Activated CD4-positive, alpha-beta T cell treated with anti-CD3 and anti-CD28 coated beads, Interleukin-2, amount 10 ng/mL, durations not matched to agents 7 days and 5 days (primary cell): ENCODE results near the gene METTL9. TPM values are rescaled to one million over a fixed set of nuclear protein-coding genes. Genes with fewer than 3 reads are reported as not detected.
A peak's percentile ranks its signal among the peaks of the same experiment; 100 is the strongest.
"Not testable (repeated sequence)": the region's sequence is repeated elsewhere in the genome, so short reads cannot be mapped to it uniquely, and the experiment has no call there.

Source experiments
- CTCF ChIA-PET: fragments of 350-600 bp; sonication (Branson Sonifier 250); formaldehyde crosslinking; loops from one replicate; lab custom pipeline; 2021; ENCODE audit warnings: antibody characterized with exemption; lab: Charles Lee
- POLR2A ChIA-PET: fragments of 350-600 bp; sonication (Branson Sonifier 250); formaldehyde crosslinking; loops from one replicate; lab custom pipeline; 2021; ENCODE audit warnings: antibody characterized with exemption; lab: Charles Lee
- DNase-seq: peaks from one replicate; pipeline ENCODE4 v3.0.0-alpha.2; 2020
- H3K27ac Mint-ChIP-seq: one replicate; pipeline ENCODE4 v1.8.0; 2021; ENCODE audit warnings: mild to moderate bottlenecking, moderate library complexity, mixed read lengths
- H3K27me3 Mint-ChIP-seq: one replicate; pipeline ENCODE4 v1.8.0; 2021; ENCODE audit warnings: mixed read lengths
- H3K36me3 Mint-ChIP-seq: one replicate; pipeline ENCODE4 v1.8.0; 2021; ENCODE audit warnings: low read depth, mixed read lengths
- H3K4me1 Mint-ChIP-seq: one replicate; pipeline ENCODE4 v1.8.0; 2021; ENCODE audit warnings: mixed read lengths
- H3K4me3 Mint-ChIP-seq: one replicate; pipeline ENCODE4 v1.8.0; 2021; ENCODE audit warnings: mild to moderate bottlenecking, moderate library complexity, mixed read lengths
- H3K9me3 Mint-ChIP-seq: one replicate; pipeline ENCODE4 v1.8.0; 2021; ENCODE audit warnings: mixed read lengths
- total RNA-seq, 2 experiments: library from RNA; stranded (reverse); gene quantifications; one replicate each; pipeline ENCODE4 v1.2.3, GENCODE V29; 2021

Gene METTL9
- total RNA-seq, 2 experiments from 2014 or later = 82.1 to 87.1 TPM

DNA sequence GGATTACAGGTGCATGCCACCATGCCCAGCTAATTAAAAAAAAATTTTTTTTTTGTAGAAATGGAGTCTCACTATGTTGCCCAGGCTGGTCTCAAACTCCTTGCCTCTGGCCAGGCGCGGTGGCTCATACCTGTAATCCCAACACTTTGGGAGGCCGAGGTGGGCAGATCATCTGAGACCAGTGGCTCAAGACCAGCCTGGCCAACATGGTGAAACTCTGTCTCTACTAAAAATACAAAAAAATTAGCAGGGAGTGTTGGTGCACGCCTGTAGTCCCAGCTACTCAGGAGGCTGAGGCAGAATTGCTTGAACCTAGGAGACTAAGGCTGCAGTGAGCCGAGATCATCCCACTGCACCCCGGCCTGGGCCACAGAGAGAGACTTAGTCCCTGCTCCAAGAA is 19.2 kb upstream of the METTL9 start:
- H3K27ac Mint-ChIP-seq, H3K4me3 Mint-ChIP-seq, H3K4me1 Mint-ChIP-seq, H3K36me3 Mint-ChIP-seq, CTCF ChIA-PET, H3K9me3 Mint-ChIP-seq, DNase-seq, POLR2A ChIA-PET: not testable (repeated sequence)
- H3K27me3 Mint-ChIP-seq = peaks cover 13% of the 10 kb centered on the region

DNA sequence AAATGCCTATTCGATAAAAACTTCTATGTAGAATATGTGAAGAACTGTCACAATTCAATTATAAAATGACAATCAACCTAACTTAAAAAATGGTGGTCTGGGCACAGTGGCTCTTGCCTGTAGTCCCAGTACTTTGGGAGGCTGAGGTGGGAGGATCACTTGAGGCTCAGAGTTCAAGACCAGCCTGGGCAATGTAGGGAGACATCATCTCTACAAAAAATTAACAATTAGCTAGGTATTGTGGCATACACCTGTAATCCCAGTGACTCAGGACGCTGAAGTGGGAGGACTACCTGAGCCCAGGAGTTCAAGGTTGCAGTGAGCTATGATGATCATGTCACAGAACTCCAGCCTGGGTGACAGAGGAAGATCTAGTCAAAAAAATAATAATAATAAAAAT is 18.6 kb upstream of the METTL9 start:
- Mint-ChIP-seq H3K27me3 (peaks cover 13% of the 10 kb centered on the region), H3K36me3 (no peaks in the 10 kb centered on the region), H3K27ac (no peak overlapping the region), H3K9me3 (no peaks in the 10 kb centered on the region), H3K4me1 (peaks cover 7% of the 10 kb centered on the region), H3K4me3 (no peak overlapping the region)
- CTCF ChIA-PET = no interaction called here
- no peak for DNase-seq
- POLR2A ChIA-PET = no interaction called here

DNA sequence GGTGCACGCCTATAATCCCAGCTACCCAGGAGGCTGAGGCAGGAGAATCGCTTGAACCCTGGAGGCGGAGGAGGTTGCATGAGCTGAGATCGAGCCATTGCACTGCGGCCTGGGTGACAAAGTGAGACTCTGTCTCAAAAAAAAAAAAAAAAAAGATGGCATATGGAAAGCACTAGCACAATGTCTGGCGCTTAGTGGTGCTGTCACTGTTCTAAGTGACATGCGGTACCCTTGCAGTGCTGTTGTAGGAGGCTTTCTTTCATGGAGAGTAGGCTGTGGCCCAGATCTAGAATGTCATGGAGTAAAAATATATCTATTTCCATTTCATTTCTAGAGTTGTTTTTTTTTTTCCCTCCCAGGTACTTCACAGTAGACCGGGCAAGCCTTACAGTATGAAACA is 14.6 kb upstream of the METTL9 start:
- peaks cover 1% of the 10 kb centered on the region for H3K27me3 Mint-ChIP-seq
- POLR2A ChIA-PET = no interaction called here

DNA sequence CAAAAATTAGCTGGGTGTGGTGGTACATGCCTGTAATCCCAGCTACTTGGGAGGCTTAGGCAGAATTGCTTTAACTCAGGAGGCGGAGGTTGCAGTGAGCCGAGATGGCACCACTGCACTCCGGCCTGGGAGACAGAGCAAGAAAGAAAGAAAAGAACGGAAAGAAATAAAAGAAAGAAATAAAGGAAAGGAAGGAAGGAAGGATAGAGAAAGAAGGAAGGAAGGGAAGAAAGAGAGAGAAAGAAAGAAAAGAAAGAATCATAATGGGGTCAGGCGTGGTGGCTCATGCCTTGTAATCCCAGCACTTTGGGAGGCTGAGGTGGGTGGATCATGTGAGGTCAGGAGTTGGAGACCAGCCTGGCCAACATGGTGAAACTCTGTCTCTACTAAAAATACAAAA is 10.8 kb upstream of the METTL9 start:
- H3K4me1 Mint-ChIP-seq, H3K4me3 Mint-ChIP-seq, POLR2A ChIA-PET, DNase-seq, H3K27me3 Mint-ChIP-seq, H3K27ac Mint-ChIP-seq, H3K36me3 Mint-ChIP-seq, H3K9me3 Mint-ChIP-seq, CTCF ChIA-PET: not testable (repeated sequence)

More for the DNA sequence above, 14.6 kb upstream of the METTL9 start:
- no peaks in the 10 kb centered on the region for H3K36me3 Mint-ChIP-seq
- no peak for DNase-seq
- CTCF ChIA-PET = interaction anchor here (0.6 to 1.7 kb wide), 4 partner anchors 22 to 1782 kb away, joined by 3 to 5 read pairs (median 4); no protein-coding TSS in a partner anchor
- H3K9me3 Mint-ChIP-seq = no peaks in the 10 kb centered on the region
- no peak overlapping the region for H3K4me3 Mint-ChIP-seq
- H3K27ac Mint-ChIP-seq = no peak overlapping the region
- H3K4me1 Mint-ChIP-seq = peaks cover 7% of the 10 kb centered on the region

DNA sequence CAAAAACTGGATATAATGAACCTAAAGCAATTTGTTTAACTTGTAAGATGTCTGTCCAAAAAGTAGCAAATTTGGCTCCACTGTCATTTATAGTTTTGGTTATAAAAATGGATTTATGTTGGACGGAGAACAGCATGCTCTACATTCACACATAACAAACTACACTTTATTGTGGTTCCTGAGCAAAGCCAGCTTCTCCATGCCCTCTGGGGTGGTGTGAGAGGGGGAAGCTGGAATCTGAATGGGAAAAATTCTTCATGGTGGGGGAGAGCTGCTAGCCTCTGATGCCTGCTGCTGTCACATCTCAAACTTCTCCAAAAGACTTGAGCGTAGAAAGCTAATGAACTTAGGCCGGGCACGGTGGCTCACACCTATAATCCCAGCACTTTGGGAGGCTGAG is 9.8 kb upstream of the METTL9 start:
- ChIA-PET CTCF (no interaction called here), POLR2A (no interaction called here)

DNA sequence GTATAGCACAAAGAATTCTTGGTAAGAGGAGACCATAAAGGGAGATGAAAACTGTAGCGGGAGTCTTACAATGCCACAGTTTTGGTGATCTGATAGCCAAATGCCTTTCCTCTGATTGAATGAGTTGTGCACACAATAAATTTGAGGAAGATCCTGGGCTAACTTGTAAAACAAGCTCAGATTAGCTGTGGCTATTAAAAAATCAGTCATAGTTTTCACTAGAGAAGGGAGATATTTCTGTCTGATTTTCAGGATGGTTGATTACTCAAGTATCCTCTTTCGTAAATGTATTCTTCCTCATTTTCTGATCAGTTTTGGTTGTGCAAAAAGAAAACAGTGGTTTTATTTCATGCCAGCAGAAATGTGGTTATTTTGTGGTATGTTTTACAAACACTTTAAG is 9.1 kb upstream of the METTL9 start:
- no peaks in the 10 kb centered on the region for H3K36me3 Mint-ChIP-seq
- CTCF ChIA-PET = interaction anchor here (0.6 to 1.1 kb wide), 2 partner anchors 29 to 399 kb away, joined by 3 read pairs; no protein-coding TSS in a partner anchor
- no peaks in the 10 kb centered on the region for H3K9me3 Mint-ChIP-seq
- H3K27me3 Mint-ChIP-seq = peaks cover 1% of the 10 kb centered on the region
- no peak overlapping the region for H3K27ac Mint-ChIP-seq
- H3K4me3 Mint-ChIP-seq = no peak overlapping the region
- no peak for DNase-seq
- no peaks in the 10 kb centered on the region for H3K4me1 Mint-ChIP-seq
- POLR2A ChIA-PET = no interaction called here

More for the DNA sequence above, 9.8 kb upstream of the METTL9 start:
- Mint-ChIP-seq H3K4me3 (no peak overlapping the region), H3K27ac (no peak overlapping the region), H3K4me1 (no peaks in the 10 kb centered on the region), H3K9me3 (no peaks in the 10 kb centered on the region), H3K27me3 (peaks cover 1% of the 10 kb centered on the region), H3K36me3 (no peaks in the 10 kb centered on the region)
- no peak for DNase-seq

DNA sequence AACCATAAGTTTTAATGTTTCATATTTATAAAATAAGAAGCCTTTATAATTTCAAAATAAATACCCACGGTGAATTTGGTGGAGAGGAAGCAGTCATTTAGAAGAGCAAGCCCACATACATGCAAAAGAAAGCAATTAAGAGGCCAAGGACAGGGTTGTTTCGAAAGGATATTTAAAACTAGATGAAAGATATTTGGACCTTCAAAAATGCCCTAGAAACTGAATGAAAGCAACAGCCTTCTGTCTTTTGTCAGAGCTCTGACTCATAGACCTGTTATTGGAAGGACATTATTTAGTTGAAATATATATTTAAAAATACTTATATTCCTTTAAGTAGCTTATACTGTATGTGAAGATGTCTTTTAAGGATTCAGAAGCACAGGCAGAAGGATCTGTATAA is 8.6 kb upstream of the METTL9 start:
- no peak for DNase-seq
- CTCF ChIA-PET = interaction anchor here (0.6 to 1.1 kb wide), 2 partner anchors 30 to 400 kb away, joined by 3 read pairs; no protein-coding TSS in a partner anchor
- H3K36me3 Mint-ChIP-seq = no peaks in the 10 kb centered on the region

DNA sequence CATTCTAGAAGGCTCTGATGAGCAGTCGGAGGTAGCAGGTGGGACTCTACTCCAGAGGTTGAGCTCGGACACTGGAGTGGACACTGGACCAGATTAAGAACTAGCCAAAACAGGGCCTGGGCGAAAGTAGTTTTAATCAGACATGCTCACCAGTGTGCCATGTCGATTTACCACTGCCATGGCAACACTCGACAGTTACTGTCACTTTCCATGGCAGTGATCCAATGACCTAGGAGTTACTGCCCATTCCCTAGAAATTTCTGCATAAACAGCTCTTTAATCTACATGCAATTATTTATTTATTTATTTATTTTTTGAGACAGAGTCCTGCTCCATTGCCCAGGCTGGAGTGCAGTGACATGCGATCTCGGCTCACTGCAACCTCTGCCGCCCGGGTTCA is 7.2 kb upstream of the METTL9 start:
- ChIA-PET CTCF (interaction anchor here (1.1 to 3.8 kb wide), 4 partner anchors 10 to 53 kb away, joined by 3 to 10 read pairs (median 6); no protein-coding TSS in a partner anchor), POLR2A (interaction anchor here (0.7 kb wide), 1 partner anchor 46 kb away, joined by 3 read pairs; no protein-coding TSS in a partner anchor)
- DNase-seq = no peak
- Mint-ChIP-seq H3K4me1 (peaks cover 6% of the 10 kb centered on the region), H3K9me3 (no peaks in the 10 kb centered on the region), H3K36me3 (no peaks in the 10 kb centered on the region), H3K4me3 (no peak overlapping the region), H3K27me3 (peaks cover 1% of the 10 kb centered on the region), H3K27ac (no peak overlapping the region)

More for the DNA sequence above, 8.6 kb upstream of the METTL9 start:
- POLR2A ChIA-PET = no interaction called here
- no peaks in the 10 kb centered on the region for H3K9me3 Mint-ChIP-seq
- H3K4me3 Mint-ChIP-seq = no peak overlapping the region
- peaks cover 1% of the 10 kb centered on the region for H3K27me3 Mint-ChIP-seq
- no peak overlapping the region for H3K27ac Mint-ChIP-seq
- no peaks in the 10 kb centered on the region for H3K4me1 Mint-ChIP-seq

DNA sequence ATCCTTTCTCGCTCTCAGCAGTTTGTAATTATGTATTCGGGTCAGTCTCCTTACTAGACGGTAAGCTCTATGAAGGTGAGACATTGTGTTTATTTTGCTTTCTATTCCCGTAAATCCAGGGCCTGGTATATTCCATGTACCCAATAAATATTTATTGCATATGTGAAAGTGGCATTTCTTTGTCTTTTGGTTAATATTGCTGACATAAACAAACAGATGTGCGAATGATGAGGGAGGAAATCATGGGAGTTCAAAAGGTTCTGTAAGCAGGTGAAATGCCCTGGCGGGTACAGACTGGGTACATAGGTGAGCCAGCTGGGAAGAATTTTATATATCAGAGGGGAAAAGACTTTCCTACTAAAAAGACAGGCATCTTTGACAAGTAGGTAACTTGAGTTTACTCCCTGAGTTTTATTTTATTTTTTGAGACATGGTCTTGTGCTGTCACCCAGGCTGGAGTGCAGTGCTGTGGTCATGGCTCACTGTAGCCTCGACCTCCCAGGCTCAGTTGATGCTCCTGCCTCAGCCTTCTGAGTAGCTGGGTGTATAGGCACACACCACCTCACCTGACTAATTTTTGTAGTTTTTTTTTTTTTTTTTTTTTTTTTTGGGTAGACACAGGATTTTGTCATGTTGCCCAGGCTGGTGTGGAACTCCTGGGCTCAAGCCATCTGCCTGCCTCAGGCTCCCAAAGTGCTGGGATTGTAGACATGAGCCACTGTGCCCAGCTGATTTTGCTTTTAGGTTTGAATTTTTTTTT is 5.7 kb upstream of the METTL9 start:
- no peaks in the 10 kb centered on the region for H3K36me3 Mint-ChIP-seq
- H3K27ac Mint-ChIP-seq = no peak overlapping the region

DNA sequence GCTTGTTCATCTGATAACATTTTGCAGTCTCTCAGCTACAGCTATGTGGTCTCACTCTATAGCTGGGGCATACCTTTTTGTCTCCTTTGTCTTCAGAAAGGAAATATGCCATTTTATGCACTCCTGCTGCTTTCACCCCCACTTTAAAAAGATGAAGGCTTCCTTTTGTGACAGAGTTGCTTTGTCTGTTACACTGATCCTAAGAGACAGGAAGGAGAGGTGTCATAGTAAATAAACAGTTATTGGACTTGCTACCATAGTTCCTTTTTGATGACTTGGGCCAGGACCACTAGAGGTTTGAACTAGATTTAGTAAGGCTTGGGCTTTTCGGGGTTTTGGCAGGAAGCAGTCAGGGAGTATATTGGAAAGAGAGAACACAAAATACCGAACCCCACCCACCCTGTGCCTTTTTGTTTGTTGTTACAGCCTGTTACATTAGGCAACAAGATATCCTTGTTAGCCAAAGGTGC is 1.8 kb upstream of the METTL9 start:
- Mint-ChIP-seq H3K9me3 (no peaks in the 10 kb centered on the region), H3K4me3 (peak overlapping the region; percentile 64), H3K4me1 (peaks cover 43% of the 10 kb centered on the region), H3K27ac (peak overlapping the region; percentile 95), H3K27me3 (no peaks in the 10 kb centered on the region), H3K36me3 (peaks cover 6% of the 10 kb centered on the region)
- no peak for DNase-seq
- ChIA-PET POLR2A (no interaction called here), CTCF (interaction anchor here (0.7 kb wide), 1 partner anchor 29 kb away, joined by 3 read pairs; no protein-coding TSS in a partner anchor)

More for the DNA sequence above, 5.7 kb upstream of the METTL9 start:
- no peak overlapping the region for H3K4me3 Mint-ChIP-seq
- peaks cover 1% of the 10 kb centered on the region for H3K27me3 Mint-ChIP-seq
- CTCF ChIA-PET = interaction anchor here (1.2 to 3.8 kb wide), 3 partner anchors 11 to 18 kb away, joined by 3 to 10 read pairs (median 8); no protein-coding TSS in a partner anchor
- POLR2A ChIA-PET = interaction anchor here (0.6 kb wide), 1 partner anchor 52 kb away, joined by 3 read pairs; no protein-coding TSS in a partner anchor
- H3K9me3 Mint-ChIP-seq = no peaks in the 10 kb centered on the region
- H3K4me1 Mint-ChIP-seq = peaks cover 22% of the 10 kb centered on the region
- DNase-seq = no peak

DNA sequence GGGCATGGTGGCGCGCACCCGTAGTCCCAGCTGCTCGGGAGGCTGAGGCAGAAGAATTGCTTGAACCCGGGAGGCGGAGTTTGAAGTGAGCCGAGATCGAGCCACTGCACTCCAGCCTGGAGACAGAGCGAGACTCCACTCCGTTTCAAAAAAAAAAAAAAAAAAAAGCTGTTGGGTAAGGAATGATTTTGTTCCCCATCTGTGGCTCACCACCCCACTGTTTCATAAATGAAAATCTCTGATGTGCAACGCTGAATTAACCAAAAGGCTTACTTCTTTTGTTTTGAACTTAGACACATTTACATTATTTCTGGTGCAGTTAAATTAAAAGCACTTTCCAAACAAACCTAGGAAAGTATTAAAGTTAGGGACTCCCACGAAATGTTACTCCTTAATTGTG is 1.2 kb upstream of the METTL9 start:
- DNase-seq = no peak
- Mint-ChIP-seq H3K36me3 (peaks cover 6% of the 10 kb centered on the region), H3K27me3 (no peaks in the 10 kb centered on the region), H3K4me1 (peaks cover 43% of the 10 kb centered on the region), H3K4me3 (peak overlapping the region; percentile 84), H3K27ac (peak overlapping the region; percentile 95), H3K9me3 (no peaks in the 10 kb centered on the region)
- CTCF ChIA-PET = interaction anchor here (0.6 to 0.8 kb wide), 3 partner anchors 24 to 31 kb away, joined by 3 read pairs; no protein-coding TSS in a partner anchor
- POLR2A ChIA-PET = no interaction called here

DNA sequence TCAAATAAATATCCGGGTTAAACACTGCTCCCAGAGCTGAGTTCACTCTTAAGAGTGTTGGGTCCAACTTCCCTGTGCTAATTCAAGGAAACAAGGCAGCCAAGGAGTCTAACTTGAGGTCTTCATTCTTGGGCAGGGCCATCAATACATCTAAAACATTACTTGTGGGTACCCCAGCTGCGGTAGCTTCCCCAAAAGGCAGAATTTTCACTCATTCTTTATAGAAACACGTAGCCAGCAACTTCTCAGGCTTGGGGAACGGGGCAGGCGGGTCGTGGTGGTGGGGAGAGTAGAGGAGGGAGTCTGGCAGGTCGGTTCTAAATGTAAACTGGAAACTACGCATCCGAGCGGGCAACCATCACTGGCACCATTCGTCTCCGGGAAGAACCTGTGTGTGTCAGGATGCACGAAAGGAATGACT is 666 bp upstream of the METTL9 start:
- CTCF ChIA-PET = interaction anchor here (0.6 to 0.8 kb wide), 2 partner anchors 23 to 31 kb away, joined by 3 read pairs; no protein-coding TSS in a partner anchor
- POLR2A ChIA-PET = no interaction called here
- Mint-ChIP-seq H3K36me3 (peaks cover 6% of the 10 kb centered on the region), H3K27me3 (no peaks in the 10 kb centered on the region), H3K4me1 (peaks cover 48% of the 10 kb centered on the region), H3K9me3 (no peaks in the 10 kb centered on the region), H3K27ac (peak overlapping the region; percentile 95), H3K4me3 (peak overlapping the region; percentile 84)
- peak; percentile 24 for DNase-seq
